Right lobe of liver (tissue), 4 donors: ENCODE measurements around the gene NAGS.

Experiments used
- POLR2A ChIP-seq: fragments of 450-650 bp; IDR thresholded peaks from one replicate; pipeline ENCODE4 v1.6.1; 2017; ENCODE audit warnings: antibody characterized with exemption, mild to moderate bottlenecking
- TF ChIP-seq, protein P1 (sequence below), 4 donors: fragments of 200-600 bp in 3 of 4; fragments of 450-650 bp in 1 of 4; IDR thresholded peaks; one replicate each; pipeline versions ENCODE4 v1.5.1 to v1.8.0; 2016 to 2022; ENCODE audit warnings: antibody characterized with exemption in 4 of 4, mild to moderate bottlenecking in 2 of 4
- donor health status: DM: no; HTN: no; CAD: no.
- donor health status: DM: no; HTN: no; CAD: no.
- donor health status: DM: no; HTN: yes; CAD: no.

GRCh38 chr17:43994272-43995149 is 9.9 kb upstream of the NAGS start:
- TF ChIP-seq, protein P1, sequence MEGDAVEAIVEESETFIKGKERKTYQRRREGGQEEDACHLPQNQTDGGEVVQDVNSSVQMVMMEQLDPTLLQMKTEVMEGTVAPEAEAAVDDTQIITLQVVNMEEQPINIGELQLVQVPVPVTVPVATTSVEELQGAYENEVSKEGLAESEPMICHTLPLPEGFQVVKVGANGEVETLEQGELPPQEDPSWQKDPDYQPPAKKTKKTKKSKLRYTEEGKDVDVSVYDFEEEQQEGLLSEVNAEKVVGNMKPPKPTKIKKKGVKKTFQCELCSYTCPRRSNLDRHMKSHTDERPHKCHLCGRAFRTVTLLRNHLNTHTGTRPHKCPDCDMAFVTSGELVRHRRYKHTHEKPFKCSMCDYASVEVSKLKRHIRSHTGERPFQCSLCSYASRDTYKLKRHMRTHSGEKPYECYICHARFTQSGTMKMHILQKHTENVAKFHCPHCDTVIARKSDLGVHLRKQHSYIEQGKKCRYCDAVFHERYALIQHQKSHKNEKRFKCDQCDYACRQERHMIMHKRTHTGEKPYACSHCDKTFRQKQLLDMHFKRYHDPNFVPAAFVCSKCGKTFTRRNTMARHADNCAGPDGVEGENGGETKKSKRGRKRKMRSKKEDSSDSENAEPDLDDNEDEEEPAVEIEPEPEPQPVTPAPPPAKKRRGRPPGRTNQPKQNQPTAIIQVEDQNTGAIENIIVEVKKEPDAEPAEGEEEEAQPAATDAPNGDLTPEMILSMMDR (IDR thresholded peaks at IDR 0.05): peak; percentile 87 to 94 (median 92)
- no peak for TF ChIP-seq POLR2A
